ENCODE measurements around the gene C6orf52.

Gene C6orf52

DNA sequence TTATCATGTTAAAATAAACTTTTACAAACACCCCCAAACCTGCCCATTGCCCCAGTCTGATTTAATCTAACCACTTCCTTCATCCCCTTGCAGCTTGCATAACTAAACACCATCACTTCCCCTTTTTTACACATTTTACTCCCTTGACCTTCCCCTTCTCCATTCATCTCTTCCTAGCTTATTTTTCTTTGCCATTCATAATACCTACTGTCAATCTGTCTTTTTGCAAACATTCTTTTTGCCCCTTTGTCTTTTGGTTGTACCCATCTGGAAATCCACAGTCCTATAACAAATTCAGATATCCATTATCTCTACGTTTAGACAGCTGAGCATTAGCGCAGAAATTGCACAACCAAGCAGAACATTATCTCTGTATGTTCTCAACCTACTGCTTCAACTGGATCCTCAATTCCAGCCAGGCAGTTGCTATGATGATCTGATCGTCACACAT, 51.2 kb downstream of the C6orf52 start:
- DNase-seq, result no peak

DNA sequence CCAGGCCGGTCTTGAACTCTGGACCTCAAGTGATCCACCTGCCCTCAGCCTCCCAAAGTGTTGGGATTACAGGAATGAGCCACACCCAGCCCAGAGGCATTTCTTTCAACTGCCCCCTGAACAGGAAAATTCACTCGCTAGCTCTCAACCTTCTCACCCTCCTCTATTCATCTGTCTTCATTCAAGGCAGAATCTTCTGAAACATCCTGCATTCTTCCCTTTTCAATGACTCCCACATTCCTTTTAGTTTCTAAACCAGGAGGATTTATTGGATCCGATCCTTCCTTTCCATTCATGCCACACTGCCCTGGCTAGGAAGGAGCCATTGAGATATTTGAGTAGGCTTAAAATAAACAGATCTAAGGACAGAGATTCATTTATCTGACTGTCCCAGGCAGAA, 52.9 kb downstream of the C6orf52 start:
- no peak for DNase-seq

DNA sequence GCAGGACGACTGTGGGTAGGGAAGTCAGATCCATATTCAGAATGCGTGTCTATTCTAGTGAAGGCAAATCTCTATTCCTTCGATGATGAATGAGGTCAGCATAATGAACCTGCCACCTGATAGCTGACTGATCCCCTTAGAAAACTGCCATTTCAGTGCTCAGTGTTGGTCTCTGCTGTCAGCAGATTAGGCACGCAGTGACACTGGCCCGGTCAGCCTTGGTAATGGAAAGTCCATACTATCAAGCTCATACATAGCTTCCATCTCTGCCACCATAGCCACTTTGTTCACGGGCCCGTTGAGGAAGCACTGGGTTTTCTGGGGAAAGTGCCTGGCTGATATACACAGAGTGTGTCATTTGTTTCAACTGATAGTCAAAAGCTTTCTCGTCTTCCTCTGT, 54.0 kb downstream of the C6orf52 start:
- no peak for DNase-seq

DNA sequence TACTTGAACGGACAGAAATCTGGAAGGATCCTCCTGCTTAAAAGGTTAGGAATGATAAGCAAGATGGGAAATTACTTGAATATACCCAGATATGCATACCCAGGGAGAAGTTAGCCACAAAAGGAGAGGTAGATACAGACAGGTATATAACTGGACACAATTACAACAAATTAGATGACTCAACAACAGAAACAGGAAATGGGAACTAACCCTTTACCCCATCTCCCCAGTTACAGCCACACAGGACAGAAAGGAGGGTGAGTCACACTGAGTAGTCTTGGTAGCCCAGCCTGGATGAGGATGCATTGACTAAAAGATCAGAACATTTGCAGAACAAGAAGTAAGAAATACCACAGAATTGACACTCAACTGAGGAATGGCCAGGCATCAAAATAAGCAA, 61.2 kb downstream of the C6orf52 start:
- DNase-seq, result no peak

DNA sequence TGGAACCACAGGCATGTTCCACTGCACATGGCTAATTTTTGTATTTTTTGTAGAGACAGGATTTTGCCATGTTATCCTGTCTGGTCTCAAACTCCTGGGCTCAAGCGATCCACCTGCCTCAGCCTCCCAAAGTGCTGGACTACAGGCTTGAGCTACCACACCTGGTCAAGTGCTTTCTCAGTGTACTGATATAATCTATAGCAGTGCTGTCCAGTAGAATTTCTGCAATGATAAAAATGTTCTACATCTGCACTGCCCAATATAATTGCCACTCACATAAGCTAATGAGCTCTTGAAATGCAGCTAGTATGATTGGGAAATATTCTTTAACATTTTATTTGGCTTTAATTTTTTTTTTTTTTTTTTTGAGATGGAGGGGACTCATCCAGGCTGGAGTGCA, 64.2 kb downstream of the C6orf52 start:
- no peak for DNase-seq

DNA sequence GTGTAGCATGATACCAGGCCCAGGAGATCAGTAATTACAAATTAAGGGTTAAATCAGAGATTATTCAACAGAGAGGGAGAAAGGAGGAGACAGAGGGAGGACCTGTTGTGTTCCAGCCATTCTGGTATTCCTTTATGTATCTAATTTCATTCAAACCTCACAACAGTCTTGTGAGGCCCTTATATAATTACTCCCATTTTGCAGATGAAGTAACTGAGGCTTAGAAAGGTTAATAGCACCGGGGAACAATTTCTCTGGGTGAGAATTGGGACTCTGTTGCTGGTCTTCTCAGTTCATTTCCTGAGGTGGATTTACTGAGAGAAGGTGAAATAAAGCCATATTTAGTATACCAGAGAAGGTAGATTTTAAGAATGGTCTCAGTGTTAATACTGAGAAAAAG, 66.6 kb downstream of the C6orf52 start:
- no peak for DNase-seq

DNA sequence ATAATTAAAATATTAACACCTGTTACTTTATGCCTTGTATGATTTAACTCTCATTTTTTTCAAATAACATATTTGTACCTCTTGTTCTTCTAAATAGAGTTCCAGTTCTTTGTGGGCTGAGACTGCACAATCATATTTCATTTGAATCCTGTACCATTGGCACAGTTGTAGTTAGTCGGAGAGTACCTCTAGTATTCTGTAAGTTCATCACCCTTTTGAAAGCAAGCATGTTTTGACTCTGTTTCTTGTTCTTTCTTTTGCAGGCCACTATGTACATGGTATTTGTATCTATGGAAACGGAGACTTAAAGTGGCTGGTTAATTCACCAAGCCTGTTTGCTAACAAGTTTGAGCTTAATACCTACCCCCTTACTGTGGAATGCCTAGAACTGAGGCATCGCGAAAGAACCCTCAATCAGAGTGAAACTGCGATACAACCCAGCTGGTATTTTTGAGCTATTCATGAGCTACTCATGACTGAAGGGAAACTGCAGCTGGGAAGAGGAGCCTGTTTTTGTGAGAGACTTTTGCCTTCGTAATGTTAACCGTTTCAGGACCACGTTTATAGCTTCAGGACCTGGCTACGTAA, 68.2 kb downstream of the C6orf52 start:
- DNase-seq, result no peak

DNA sequence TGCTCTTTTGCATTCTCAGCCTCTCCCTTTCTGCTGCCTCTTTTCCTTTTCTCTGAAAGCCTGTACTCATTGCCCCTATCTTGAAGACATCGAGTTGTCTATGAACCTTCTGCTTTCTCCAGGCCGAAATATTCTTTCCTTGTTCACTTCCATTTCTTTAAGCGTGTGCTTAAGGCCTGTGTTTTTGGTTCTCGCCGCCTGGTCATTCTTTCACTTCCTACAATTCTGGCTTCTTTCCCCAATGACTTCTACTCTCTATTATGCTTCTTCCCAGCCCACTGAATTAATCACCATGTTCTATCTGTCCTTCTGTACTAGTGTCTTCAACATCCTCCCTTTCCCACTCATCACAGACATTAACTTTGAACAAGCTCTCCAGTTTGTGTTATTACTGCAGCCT, 69.6 kb downstream of the C6orf52 start:
- DNase-seq, result no peak

DNA sequence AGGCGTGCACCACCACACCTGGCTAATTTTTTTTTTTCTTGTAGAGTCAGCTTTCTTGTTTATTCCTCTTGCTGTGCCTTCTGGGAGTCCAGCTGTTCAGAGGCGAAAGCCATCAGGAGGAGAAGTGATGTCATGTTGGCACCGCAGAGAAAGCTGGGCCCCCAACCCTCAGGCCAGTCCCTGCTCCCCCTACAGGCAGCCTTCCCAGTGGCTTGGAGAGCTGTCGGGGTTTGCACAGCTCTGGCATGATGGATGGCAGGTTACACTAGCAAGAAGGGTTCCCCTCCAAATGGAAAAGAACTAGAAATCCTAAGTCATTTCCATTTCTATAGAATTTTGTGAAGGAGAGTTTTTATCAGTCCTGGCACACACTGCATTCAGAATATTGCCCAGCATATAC, 72.6 kb downstream of the C6orf52 start:
- no peak for DNase-seq
